Fibroblast of skin of right quadriceps (primary cell): ENCODE measurements around the gene FREM1.

Experiments used
- DNase-seq: peaks from one replicate; pipeline ENCODE4 v3.0.0-alpha.2; 2013

The FREM1 gene

DNA sequence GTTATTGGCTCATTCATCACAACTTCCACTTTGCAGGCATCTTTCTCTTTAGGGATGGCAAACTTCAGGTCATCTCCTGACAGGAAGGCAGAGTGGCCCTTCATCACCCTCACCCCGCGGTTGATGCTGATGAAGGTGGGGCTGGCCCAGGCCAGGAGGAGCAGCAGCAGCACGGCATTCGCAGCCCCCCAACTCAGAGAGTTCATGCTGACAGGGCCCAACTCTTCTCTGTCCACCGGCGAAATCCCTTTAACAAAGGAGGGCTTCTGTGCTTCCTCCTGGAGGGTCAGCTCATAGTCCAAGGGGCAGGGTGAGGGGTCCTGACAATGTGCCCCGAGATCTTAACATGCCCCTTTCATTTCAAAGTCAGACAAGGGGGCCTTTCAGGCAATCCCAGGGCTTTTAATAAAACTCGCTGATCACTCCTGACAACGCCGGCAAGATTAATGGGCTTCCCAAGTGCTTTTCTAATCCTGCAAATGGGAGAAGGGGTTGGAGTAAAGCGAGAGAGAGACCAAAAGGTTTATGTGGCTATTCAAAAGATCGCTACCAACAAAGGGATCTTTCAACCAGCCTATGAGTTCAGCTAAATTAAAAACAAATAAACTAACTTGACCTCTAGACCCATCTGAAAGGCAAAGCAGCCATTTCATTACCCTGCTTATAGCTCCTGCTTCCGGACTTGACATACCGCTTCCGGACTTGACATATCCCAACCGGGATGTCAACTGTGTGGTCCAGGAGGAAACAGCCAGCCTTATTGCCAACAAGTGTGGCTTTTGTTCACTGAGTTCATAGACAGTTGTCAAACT lies 41.2 kb downstream of the FREM1 start:
- DNase-seq, result no peak

DNA sequence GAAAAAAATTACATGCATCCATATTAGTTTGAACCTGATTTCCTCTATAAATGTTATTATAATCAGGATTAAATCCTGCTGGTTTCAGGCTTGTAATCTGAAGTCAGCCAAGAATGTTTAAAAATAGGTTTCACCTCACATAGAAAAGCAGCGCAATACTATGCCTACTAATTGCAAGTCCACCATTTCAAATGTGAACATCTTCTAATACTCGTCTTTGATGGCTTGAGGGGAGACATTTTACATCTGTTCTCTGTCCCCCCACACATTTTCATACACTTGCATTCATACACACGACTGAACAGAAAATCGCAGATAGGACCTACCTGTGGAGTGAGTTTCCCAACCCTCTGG lies 41.8 kb downstream of the FREM1 start:
- no peak for DNase-seq

DNA sequence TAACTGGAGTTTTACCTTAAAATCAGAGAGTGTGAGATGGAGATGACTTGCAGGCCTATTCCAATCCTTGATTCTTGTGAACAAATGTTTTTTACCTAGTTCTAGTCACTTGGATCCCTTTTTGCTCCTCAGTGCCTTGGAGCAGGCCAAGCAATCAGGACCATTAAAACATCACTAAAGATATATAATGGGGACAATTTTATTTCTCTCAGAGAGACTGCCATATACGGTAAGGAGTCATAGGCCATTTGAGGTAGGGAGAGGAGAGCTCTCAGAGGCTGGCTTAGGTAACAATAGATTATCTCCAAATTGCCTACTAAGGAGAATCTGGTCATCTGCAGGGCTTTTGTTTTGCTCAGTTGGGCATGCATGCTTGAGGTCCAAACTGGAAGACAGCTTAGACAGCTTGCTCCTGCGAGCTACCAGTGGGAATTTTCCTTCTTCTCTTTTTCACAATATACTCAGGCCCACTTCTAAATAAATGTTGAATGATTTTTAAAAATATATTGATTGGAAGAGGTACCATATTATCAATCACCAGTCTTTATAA lies 44.0 kb downstream of the FREM1 start:
- no peak for DNase-seq

DNA sequence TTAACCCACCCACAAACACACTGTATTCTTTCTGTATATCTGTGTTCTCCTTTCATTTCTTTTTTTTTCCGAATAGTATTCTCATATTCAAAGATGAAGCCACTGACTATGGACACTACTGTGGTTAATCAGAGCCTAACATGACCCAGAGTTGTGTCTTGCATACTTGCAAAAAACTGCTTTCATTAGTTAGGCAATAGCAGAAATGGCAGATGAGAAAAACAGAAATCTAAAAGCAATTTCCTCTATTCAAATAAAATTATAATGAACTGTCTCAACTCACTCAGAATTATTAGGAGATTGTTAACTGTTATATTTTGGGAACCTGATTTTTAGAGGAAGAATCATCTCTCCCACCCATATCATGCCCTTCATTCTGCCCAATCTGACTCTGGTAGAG lies 45.9 kb downstream of the FREM1 start:
- DNase-seq, result no peak

DNA sequence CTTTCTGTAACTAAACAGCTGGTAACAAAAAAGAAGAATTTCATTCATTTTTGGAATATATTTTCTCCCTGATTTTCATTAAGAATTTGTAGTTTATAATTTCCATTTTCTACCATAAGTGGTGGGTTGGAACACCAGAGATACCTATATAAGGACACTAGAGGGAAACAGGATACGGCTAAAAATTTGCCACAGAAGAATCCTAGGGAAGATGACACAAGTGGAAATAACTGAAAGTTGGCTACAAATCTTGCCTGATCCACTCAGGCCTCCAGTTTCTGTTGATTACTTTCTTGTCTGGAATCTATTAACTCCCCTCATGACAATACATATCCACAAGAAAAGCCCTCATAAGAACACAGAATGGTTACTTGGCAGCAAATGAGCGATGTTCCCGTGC lies 46.8 kb downstream of the FREM1 start:
- DNase-seq, result peak; percentile 4

DNA sequence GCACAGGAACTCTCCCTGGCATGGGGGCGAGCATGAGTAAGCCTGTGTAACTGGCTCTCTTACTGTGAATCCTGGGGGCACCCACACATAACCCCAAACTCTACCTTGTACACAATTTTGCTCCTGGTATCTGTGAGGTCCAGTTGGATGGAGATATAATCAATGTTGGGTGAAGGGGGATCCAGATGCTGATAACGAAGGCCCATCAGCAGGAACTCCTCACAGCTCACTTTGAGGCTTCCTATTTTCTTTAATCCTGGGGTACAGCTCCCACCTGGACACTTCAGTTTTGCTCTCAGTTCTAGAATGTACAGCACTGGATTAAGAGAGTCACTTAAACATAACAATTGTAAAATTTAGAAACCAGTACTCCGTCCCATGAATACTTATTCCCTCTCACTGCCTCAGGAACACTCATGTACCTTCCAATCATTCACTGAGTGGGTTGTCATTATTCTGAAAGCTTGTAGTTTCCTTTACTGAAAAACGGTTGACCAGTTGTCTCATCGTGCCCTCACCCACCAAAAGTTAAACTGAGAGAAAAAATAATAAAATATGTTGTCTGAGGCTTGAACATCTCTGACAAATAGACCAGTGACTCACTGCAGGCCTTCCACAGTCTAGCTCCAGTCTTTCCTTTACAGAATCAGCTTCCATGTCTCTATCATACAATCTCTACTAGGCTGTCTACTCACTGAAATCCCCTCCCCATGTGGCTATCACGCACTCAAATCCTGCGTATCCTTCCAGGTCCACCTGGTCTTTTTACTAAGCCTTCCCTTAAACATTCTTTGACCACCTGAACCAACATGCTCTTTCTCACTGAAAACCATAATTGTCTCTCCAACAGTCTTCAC lies 52.6 kb downstream of the FREM1 start:
- DNase-seq, result no peak

DNA sequence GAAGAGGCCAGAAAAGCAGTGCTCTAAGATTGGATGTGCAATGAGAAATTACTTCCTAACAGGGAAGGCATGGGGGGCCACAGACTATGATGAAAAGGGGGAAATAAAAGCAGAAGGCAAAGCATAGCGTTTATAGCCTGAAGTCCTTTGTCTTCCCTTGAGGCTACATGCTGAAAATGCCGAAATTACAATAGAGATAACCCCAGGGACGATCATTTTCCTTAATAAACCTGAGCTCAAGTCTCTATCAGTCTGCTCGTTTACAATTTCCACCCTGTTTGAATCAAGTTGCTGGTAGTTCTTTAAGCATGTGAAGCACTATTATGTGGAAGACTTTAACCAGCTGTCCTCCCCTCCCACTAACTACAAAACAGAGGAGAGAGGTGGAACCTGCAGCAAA lies 60.4 kb downstream of the FREM1 start:
- no peak for DNase-seq

DNA sequence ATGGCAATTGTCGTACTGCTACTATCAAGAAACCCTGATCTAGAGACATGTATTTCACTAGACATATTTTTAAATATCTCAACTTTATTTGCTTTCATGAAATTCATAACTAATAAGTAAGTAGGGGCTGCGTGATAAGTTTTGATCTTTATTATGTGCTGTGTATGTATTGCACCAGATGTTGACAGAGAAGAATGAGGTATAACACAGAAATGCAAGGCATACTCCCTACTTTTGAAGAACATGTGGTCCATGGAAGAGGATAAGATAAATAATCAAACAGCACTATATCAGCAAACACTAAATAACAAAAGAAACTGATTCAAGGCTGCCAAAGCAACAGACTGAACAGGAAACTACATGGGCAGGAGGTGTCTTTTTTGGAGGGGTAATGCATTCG lies 60.9 kb downstream of the FREM1 start:
- DNase-seq, result no peak

DNA sequence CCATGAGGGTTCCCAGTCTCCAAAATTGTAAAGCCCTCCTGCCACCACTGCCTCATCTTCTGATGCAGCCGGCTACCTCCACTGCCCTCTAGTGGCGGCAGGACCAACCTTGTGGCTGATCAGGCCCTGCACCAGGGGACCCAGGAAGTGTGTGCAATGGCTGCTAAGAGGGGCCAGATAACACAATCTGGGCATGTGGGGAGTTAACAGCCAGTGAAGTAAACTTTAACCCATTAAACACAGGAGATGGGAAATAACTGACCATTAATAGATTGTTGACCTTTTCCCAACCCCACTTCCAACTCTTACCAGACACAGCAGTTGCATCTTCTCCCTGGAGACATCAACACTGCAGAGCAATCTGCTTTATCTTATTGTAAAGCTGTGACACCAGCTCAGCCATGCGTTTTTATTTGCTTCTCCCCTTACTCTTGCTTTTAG lies 63.3 kb downstream of the FREM1 start:
- DNase-seq, result peak; percentile 40

DNA sequence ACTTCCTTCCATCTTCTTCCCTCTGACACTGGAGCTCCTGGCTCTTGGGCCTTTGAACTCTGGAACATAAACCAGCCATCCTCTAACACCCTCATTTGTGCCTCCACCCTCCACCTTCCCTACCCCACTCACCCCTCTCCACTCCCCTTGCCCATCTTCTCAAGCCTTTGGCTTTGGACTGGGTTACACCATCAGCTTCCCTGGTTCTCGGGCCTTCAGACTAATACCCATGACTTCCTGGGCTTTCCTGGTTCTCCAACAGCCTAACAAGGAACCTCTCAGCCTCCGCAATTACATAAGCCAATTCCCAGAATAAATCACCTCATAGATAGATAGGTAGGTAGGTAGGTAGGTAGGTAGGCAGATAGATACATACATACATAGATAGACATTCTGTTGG lies 67.1 kb downstream of the FREM1 start:
- no peak for DNase-seq

DNA sequence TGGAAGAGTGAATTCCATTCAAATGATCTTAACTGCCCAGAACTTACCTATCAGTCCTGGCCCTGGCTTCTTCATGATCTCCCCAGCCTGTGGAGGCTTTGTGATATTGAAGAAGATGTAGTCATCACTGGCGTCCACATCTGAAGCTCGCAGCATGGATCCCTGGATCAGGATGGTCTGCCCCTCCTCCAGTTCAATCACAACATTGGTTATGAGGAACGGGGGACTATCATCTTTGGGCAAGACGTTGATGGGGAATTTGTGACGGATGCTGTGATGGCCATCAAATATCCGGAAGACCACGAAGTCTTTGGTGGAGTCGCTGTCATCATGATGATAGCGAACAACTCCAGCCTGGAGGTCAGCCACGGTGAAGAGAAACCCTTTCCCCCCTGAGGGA lies 68.0 kb downstream of the FREM1 start:
- no peak for DNase-seq

DNA sequence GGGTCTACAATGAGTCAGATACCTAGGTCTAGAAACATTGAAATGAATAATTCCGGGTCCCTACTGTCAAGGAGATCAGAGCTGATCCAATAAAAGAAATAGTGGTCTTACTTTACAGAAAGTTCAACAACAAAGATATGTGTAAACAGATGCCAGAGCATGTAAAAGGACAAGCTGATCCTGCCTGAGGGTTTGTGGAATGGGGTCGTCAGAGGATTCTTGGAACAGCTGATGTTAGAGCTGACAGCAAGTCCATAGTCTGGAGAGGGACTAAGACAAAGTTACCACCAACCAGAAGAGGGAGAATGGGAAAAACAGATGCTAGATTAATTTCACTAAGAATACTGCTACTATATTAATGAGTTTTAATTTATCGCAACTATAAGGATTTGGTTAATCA lies 71.5 kb downstream of the FREM1 start:
- no peak for DNase-seq

DNA sequence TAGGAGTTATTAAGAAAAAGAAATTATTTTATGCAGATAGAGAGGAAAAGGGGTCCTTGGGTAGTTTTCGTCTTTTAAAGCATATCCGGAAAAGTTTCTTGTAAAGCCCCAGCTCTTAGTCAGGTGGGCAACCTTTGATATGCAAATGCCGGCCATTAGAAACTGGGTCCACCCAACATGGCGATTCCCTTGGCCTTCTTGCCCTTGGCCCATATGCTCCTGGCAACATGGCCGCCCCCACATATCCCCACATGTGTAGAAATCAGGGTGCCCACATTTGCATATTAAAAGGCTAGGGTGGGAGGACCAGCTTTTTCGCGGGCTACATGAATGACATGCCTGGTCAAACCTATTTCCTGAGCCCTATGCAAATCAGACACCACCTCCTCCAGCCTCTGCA lies 73.3 kb downstream of the FREM1 start:
- no peak for DNase-seq

DNA sequence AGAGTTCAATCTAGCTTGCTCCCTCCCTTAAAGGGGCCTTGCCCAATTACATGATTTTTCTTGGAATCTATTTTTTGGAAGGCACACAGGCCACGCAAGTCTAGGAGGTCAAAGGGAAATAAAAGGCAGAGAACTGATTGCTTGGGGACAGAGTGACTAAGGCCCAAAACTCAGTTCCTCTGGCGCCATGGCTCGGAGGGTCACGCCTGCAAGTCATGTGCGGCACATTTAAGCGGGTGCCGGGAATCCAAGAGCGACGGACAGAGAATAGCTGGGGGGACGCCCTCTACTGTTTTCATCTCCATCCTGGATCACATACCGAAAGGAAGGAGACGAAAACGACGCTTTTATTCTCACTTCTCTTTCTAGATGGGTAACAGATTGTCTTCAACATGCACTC lies 78.6 kb downstream of the FREM1 start:
- DNase-seq, result no peak

DNA sequence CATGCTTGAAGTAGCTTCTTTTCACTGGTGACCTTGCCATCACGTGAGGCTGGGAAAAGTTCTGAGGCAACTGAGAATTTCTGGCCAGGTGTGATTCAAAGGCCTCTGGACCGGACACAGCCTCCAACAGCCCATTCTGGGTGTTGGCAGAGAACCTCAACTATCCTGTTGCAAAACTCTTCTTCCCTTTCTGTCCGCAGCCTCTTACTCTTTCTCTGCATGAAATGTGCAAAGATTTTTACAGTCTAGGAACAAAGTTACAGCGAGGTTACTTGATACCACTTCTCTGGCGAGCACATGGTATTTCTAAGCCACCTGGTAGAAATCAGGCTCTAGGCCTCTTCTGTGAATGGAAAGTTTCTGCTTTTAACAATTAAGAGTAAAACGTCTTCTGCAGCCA lies 79.2 kb downstream of the FREM1 start:
- DNase-seq, result no peak

DNA sequence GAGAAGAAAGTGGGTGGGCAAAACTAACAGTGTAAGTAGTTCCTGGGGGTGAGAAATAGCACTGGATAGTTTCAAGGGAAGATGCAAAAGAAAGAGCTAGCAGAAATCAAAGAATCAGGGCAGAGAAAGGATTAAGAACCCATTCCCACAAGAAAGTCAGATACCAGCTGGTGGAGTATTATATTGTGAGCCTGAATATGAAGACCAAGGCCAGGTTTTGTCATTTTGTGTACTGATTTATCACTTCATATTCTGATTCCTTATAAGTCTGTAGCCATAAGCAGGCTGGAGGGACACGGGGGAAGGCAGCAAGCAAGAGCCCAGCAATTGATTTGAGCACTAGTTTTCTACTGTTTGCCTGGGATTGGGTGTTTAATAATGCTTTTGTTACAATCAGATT lies 80.2 kb downstream of the FREM1 start:
- no peak for DNase-seq

DNA sequence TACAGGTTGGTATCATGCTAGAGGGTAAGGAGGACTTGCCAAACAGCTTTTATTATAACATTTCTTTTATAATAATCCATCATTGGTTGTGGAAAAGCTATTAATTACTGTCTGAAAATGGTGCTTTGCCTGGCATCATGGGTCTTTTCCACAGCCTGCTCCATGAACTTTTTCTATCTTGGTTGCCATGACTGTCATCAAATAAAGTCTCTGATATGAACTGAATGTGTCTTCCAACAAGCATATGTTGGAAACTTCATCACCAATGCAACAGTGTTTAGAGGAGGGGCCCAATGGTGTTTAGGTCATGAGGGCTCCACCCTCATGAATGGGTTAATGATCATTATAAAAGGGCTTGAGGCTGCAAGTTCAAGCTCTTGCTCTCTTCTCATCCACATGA lies 81.0 kb downstream of the FREM1 start:
- DNase-seq, result no peak

DNA sequence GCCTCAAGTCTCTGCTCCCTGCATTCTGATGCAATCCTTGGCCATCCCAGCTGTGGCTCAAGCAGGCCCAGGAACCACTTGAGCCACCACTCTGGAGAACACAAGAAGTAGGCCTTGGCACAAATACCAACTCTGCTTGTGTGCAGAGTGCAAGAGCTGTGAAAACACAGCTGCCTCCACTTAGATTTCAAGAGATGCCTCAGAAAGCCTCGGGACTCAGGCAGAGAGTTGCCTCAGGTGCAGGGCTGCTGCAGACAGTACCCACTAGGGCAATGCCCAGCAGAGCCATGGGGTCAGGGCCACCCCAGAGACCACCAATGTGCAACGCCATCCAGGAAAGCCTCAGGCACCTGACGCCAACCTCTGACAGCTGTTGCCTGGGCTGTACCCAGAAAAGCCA lies 82.4 kb downstream of the FREM1 start:
- DNase-seq, result no peak

DNA sequence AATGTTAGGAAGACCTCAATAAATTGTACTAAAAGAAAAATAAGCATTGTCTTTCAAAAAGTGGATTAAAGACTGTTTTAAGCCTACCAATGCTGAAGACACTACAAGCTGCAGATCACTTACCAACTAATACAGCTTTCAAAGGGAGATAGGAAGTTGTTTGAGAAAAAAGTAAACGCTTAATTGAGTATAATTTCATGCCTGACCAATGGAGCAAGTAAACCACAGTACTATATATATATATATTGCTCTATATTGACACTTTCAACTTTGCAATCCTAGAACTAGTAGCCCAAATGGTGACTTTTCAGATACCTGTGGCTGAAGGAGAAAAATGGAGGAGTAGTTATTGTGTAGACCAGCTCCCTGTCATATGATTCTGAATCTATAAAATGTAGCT lies 85.7 kb downstream of the FREM1 start:
- DNase-seq, result no peak

DNA sequence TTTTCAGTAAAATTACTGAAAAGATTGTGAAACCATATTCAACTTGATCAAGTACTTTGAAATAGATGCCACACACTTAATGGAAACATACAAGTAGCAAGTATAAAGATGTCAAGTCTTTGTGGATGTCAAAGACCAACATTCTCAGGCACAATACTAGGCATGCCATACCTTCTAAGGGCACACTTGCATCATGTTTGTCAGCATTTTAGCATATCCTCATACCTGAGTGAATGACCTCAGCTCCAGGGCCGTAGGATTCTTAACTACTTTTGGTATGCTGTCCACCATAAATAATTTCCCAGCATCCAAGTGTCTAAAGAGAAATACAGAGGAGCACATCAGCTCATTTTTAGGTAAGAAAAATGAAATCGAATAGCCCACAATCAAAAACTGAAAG lies 86.4 kb downstream of the FREM1 start:
- no peak for DNase-seq

DNA sequence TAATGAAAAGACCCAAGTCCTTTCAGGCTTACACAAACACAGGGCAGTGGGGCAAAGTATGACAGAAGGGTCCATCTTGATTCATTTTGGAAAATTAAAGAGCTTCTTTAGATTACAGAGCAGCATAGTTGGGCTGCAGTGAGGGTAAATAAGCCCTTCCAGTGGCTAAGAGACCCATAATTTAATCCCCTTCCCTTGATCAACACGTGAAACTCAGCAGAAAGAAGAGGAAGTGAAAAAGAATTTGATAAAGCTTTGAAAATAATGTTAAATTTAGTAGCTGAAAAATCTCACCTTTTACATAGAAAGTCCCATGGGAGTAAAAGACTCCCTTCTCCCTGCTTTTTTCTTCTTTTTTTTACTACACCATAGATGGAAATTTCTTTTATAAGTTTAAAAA lies 87.6 kb downstream of the FREM1 start:
- DNase-seq, result no peak

DNA sequence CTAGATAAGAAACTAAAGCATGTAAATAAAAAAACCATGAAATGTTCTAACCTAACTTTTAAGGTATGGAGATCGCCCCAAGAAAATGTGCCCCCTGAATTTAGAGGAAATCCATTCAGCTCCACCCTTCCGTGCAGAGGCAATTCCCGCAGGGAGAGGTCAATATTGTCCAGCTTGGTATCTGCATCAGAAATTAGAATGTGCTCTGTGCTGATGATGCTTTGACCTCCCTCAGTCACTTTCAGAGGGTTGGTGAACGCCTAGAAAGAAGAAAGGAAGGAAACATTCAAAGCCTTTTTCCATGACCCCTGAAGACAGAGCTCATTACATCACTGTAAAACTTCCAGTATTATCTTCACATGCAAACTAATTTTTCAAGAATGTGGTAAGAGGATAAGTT lies 91.0 kb downstream of the FREM1 start:
- DNase-seq, result no peak

DNA sequence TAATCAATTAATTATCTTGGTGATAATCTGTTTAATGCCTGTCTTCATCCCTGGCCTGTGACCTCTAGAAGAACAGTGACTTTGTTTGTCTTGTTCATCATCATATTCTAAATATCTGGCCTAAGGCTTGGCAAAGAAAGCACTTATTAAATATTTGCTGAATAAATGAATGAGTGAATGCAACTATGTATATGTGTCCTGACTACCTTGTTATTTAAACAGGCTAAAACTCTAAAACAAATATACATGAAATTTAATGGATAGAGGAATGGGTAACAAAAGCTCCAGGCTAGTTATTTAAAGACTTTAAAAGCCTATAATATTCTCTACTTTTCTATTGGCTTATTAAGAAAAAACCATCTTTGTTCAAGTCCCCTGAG lies 96.0 kb downstream of the FREM1 start:
- no peak for DNase-seq
